IMR-90 (cell line): ENCODE data around the gene ANO1. TPM values are rescaled to one million over a fixed set of nuclear protein-coding genes. Genes with fewer than 3 reads are reported as not detected.

ENCODE experiments used
- ATAC-seq: fragments of 200-7000 bp; cut with Tn5 transposase; 2 replicates; pipeline ENCODE4 v1.9.1; 2020; ENCODE audit warnings: low read depth, mild to moderate bottlenecking, moderate library complexity
- BruUV-seq: library from RNA; stranded (reverse); fragments of 400-500 nt; replicated peaks from 2 replicates; lab custom pipeline; 2021; lab: Mats Ljungman, UMichigan
- CTCF ChIA-PET: fragments of 300-600 bp; formaldehyde crosslinking; extraction: SDS; loops from one replicate; lab custom pipeline; 2021; ENCODE audit warnings: antibody characterized with exemption; lab: Yijun Ruan, JAX
- POLR2A ChIA-PET: fragments of 300-600 bp; sonication (Branson Sonifier 250); formaldehyde crosslinking; loops from one replicate; lab custom pipeline; 2022; ENCODE audit warnings: antibody characterized with exemption; ENCODE audit not compliant: unreplicated experiment; lab: Charles Lee
- DNase-seq: peaks from one replicate; pipeline ENCODE4 v3.0.0; 2013
- H2AFZ ChIP-seq: replicated peaks from 2 replicates; pipeline ENCODE3; 2013; ENCODE audit warnings: low read length, mild to moderate bottlenecking; ENCODE audit not compliant: poor library complexity
- H2AK5ac ChIP-seq: 2 replicates; pipeline ENCODE4 v1.6.1; 2013; ENCODE audit warnings: low read depth, low read length, inconsistent platforms
- H2AK9ac ChIP-seq: replicated peaks from 2 replicates; pipeline ENCODE3; 2013; ENCODE audit warnings: mild to moderate bottlenecking, low read depth, low read length, moderate library complexity; ENCODE audit not compliant: poor library complexity
- H2BK120ac ChIP-seq: 2 replicates; pipeline ENCODE4 v1.6.1; 2013; ENCODE audit warnings: low read depth, low read length, inconsistent platforms
- H2BK15ac ChIP-seq: 3 replicates; pipeline ENCODE4 v1.6.1; 2013; ENCODE audit warnings: low read depth, low read length, inconsistent platforms
- H2BK20ac ChIP-seq: 2 replicates; pipeline ENCODE4 v1.6.1; 2013; ENCODE audit warnings: low read depth, mild to moderate bottlenecking, inconsistent platforms, low read length, moderate library complexity
- H2BK5ac ChIP-seq: 2 replicates; pipeline ENCODE4 v1.6.1; 2013; ENCODE audit warnings: mild to moderate bottlenecking, low read depth, low read length, inconsistent platforms; ENCODE audit not compliant: poor library complexity, severe bottlenecking
- H3K14ac ChIP-seq: replicated peaks from 2 replicates; pipeline ENCODE4 v1.6.1; 2013; ENCODE audit warnings: low read depth, low read length, inconsistent platforms
- H3K18ac ChIP-seq: 2 replicates; pipeline ENCODE4 v1.6.1; 2013; ENCODE audit warnings: low read depth, low read length, control low read depth
- H3K23ac ChIP-seq: 2 replicates; pipeline ENCODE4 v1.6.1; 2013; ENCODE audit warnings: low read depth, low read length, inconsistent platforms
- H3K27ac ChIP-seq: 2 replicates; pipeline ENCODE4 v1.5.1; 2013; ENCODE audit warnings: mild to moderate bottlenecking, control low read depth, low read length; ENCODE audit not compliant: insufficient read depth
- H3K27me3 ChIP-seq: 2 replicates; pipeline ENCODE4 v1.6.1; 2013; ENCODE audit warnings: low read length; ENCODE audit not compliant: control insufficient read depth, insufficient read depth
- H3K36me3 ChIP-seq: 2 replicates; pipeline ENCODE4 v1.6.1; 2013; ENCODE audit warnings: low read length, mixed read lengths; ENCODE audit not compliant: control insufficient read depth, insufficient read depth
- H3K4ac ChIP-seq: 2 replicates; pipeline ENCODE4 v1.6.1; 2013; ENCODE audit warnings: low read depth, low read length, inconsistent platforms
- H3K4me1 ChIP-seq: 2 replicates; pipeline ENCODE4 v1.6.1; 2013; ENCODE audit warnings: low read length, mixed read lengths; ENCODE audit not compliant: control insufficient read depth, insufficient read depth
- H3K4me2 ChIP-seq: 2 replicates; pipeline ENCODE4 v1.6.1; 2013; ENCODE audit warnings: low read depth, mild to moderate bottlenecking, control low read depth, low read length, moderate library complexity
- H3K4me3 ChIP-seq: 2 replicates; pipeline ENCODE4 v1.5.1; 2013; ENCODE audit warnings: low read depth, mild to moderate bottlenecking, control low read depth, low read length, moderate library complexity; ENCODE audit not compliant: insufficient read depth
- H3K56ac ChIP-seq: 2 replicates; pipeline ENCODE4 v1.6.1; 2013; ENCODE audit warnings: low read length, inconsistent platforms; ENCODE audit not compliant: insufficient read depth; ENCODE audit errors: extremely low read depth
- H3K79me1 ChIP-seq, 2 experiments: 2 replicates each; pipeline ENCODE4 v1.6.1; 2013; ENCODE audit warnings: low read length in 2 of 2, inconsistent platforms in 1 of 2, low read depth in 1 of 2
- H3K9ac ChIP-seq: 2 replicates; pipeline ENCODE4 v1.6.1; 2013; ENCODE audit warnings: low read depth, low read length, control low read depth
- H3K9me1 ChIP-seq: 2 replicates; pipeline ENCODE4 v1.6.1; 2013; ENCODE audit warnings: low read length, inconsistent platforms; ENCODE audit not compliant: insufficient read depth
- H3K9me3 ChIP-seq: 2 replicates; pipeline ENCODE4 v1.6.1; 2013; ENCODE audit warnings: low read length; ENCODE audit not compliant: control insufficient read depth, insufficient read depth
- H4K20me1 ChIP-seq: 2 replicates; pipeline ENCODE4 v1.6.1; 2013; ENCODE audit warnings: low read length, inconsistent platforms; ENCODE audit not compliant: insufficient read depth
- H4K5ac ChIP-seq: 2 replicates; pipeline ENCODE4 v1.6.1; 2013; ENCODE audit warnings: mild to moderate bottlenecking, low read depth, low read length, control low read depth
- H4K8ac ChIP-seq, 2 experiments: 2 replicates each; pipeline ENCODE4 v1.6.1; 2013; ENCODE audit warnings: low read depth in 2 of 2, low read length in 2 of 2, control low read depth in 1 of 2, inconsistent platforms in 1 of 2
- H4K91ac ChIP-seq: 2 replicates; pipeline ENCODE4 v1.6.1; 2013; ENCODE audit warnings: low read depth, low read length, inconsistent platforms; ENCODE audit not compliant: insufficient read depth
- BHLHE40 ChIP-seq: fragments of 150-350 bp; IDR thresholded peaks from 2 replicates; pipeline ENCODE4 v1.6.1; 2016; ENCODE audit warnings: mild to moderate bottlenecking, low read depth, low read length
- CEBPB ChIP-seq: IDR thresholded peaks from 2 replicates; pipeline ENCODE4 v1.6.1; 2012; ENCODE audit warnings: low read depth, low read length, improper control_type of control experiment
- MXI1 ChIP-seq: IDR thresholded peaks from 2 replicates; pipeline ENCODE4 v1.6.1; 2012; ENCODE audit warnings: low read depth, mild to moderate bottlenecking, low read length, moderate library complexity, borderline replicate concordance
- POLR2A ChIP-seq: IDR thresholded peaks from 2 replicates; pipeline ENCODE4 v1.6.1; 2012; ENCODE audit warnings: mild to moderate bottlenecking, low read depth, low read length
- RAD21 ChIP-seq: IDR thresholded peaks from 2 replicates; pipeline ENCODE4 v1.6.1; 2012; ENCODE audit warnings: low read length, improper control_type of control experiment
- RCOR1 ChIP-seq: IDR thresholded peaks from 2 replicates; pipeline ENCODE4 v1.6.1; 2012; ENCODE audit warnings: mild to moderate bottlenecking, low read length, improper control_type of control experiment; ENCODE audit not compliant: insufficient replicate concordance
- SMC3 ChIP-seq: fragments of 150-350 bp; IDR thresholded peaks from 2 replicates; pipeline ENCODE4 v1.6.1; 2016; ENCODE audit warnings: low read depth, mild to moderate bottlenecking, antibody characterized with exemption, low read length, moderate library complexity
- WGBS, 2 experiments: methylation state at CpG; one replicate each; pipeline versions ENCODE4 v1.1.5 to v1.1.7; 2013; ENCODE audit warnings: missing lambda C conversion rate in 2 of 2; ENCODE audit not compliant: insufficient read length in 1 of 2; ENCODE audit errors: extremely low coverage in 2 of 2; 5-methylcytosine and 5-hydroxymethylcytosine counted together
- dilution Hi-C: fragments of 300-500 bp; cut with HindIII; formaldehyde crosslinking; loops from one replicate; pipeline ENCODE4 v1.14.3; 2018; ENCODE audit warnings: low sequenced_read_pairs; ENCODE audit not compliant: unreplicated experiment
- in situ Hi-C: fragments of 300-500 bp; cut with MboI; formaldehyde crosslinking; loops from 3 replicates; pipeline ENCODE4 v1.14.3; 2019; ENCODE audit warnings: low sequenced_read_pairs, inconsistent platforms, mixed read lengths
- intact Hi-C: fragments of 100-400 bp; cut with micrococcal nuclease; formaldehyde crosslinking; loops from 2 replicates; pipeline ENCODE4 v1.10.0; 2022
- polyA plus RNA-seq, 3 experiments: library from polyadenylated mRNA; depleted of rRNA; stranded (reverse); fragments of >200 nt; gene quantifications; 2 replicates each; pipeline ENCODE4 v1.2.3, GENCODE V29; 2012; ENCODE audit warnings: low replicate concordance in 1 of 3
- total RNA-seq: library from RNA; depleted of rRNA; stranded (reverse); fragments of >200 nt; gene quantifications from 2 replicates; pipeline ENCODE4 v1.2.3, GENCODE V29; 2012
- TF ChIP-seq, protein P1 (sequence below): conservative IDR thresholded peaks from 2 replicates; pipeline ENCODE4 v1.5.1; 2012; ENCODE audit warnings: mild to moderate bottlenecking, low read depth, low read length, improper control_type of control experiment
- TF ChIP-seq, protein P2 (sequence below): fragments of 150-350 bp; IDR thresholded peaks from 2 replicates; pipeline ENCODE4 v1.6.1; 2017; ENCODE audit warnings: mild to moderate bottlenecking, antibody characterized with exemption, low read length, low read depth

The ANO1 gene
- total and polyA plus RNA-seq, 2 of the 4 experiments (the other 2 are of a cell fraction): 4.1 to 10.7 TPM

DNA sequence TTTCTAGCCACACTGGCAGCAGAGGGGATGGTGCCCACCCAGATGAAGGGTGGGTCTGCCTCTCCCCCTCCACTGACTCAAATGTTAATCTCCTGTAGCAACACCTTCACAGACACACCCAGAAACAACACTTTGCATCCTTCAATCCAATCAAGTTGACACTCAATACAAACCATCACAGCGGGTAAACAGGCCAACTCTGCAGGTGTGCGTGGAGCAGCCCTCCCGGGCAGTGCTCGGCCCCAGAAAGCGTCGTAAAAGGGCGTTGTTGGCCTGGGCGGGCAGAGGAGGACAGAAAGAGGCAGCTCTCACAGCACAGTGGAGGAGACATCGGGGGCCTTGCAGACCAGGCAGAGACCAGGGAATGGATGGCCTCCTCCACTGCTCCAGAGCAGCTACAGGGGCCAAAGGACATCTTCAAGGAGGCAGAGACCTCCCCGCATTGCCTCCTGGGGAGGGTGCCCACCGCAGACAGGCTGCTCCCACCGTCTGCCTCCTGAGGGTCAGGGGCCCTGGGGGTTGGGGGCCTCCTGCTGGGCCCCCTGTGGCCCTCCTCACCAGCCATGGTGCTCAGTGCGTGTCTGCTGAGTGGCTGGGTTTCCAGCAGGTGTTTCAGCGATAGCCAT lies 68.9 kb downstream of the ANO1 start:
- H2BK20ac ChIP-seq: no peak overlapping the region
- 52% methylated on average over 5 of the region's 14 CpGs; no CpG with 5 or more reads in 1 of the 2 experiments for WGBS, 2 experiments
- H4K5ac ChIP-seq: no peak overlapping the region
- intact Hi-C loops (no loop called here), dilution Hi-C loops (no loop called here), in situ Hi-C loops (no loop called here)
- no peak overlapping the region for H3K23ac ChIP-seq
- BruUV-seq: no TSS peak
- H3K4ac ChIP-seq: no peak overlapping the region
- no peak overlapping the region for H2AK9ac ChIP-seq
- H4K91ac ChIP-seq: no peak overlapping the region
- H3K9me3 ChIP-seq: no peaks in the 10 kb centered on the region
- no peak overlapping the region for H3K27ac ChIP-seq
- H3K4me3 ChIP-seq: no peak overlapping the region
- ChIA-PET POLR2A (no interaction called here), CTCF (no interaction called here)
- H3K4me2 ChIP-seq: no peak overlapping the region
- no peak overlapping the region for H3K14ac ChIP-seq
- H2AK5ac ChIP-seq: no peak overlapping the region
- H3K9me1 ChIP-seq: no peaks in the 10 kb centered on the region; the same call in 1 of the 2 replicates
- DNase-seq: no peak
- no peaks in the 10 kb centered on the region for H4K20me1 ChIP-seq
- H4K8ac ChIP-seq: no peak overlapping the region
- no peak for TF ChIP-seq SMC3
- TF ChIP-seq, protein P1, sequence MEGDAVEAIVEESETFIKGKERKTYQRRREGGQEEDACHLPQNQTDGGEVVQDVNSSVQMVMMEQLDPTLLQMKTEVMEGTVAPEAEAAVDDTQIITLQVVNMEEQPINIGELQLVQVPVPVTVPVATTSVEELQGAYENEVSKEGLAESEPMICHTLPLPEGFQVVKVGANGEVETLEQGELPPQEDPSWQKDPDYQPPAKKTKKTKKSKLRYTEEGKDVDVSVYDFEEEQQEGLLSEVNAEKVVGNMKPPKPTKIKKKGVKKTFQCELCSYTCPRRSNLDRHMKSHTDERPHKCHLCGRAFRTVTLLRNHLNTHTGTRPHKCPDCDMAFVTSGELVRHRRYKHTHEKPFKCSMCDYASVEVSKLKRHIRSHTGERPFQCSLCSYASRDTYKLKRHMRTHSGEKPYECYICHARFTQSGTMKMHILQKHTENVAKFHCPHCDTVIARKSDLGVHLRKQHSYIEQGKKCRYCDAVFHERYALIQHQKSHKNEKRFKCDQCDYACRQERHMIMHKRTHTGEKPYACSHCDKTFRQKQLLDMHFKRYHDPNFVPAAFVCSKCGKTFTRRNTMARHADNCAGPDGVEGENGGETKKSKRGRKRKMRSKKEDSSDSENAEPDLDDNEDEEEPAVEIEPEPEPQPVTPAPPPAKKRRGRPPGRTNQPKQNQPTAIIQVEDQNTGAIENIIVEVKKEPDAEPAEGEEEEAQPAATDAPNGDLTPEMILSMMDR: no peak
- TF ChIP-seq, protein P2, sequence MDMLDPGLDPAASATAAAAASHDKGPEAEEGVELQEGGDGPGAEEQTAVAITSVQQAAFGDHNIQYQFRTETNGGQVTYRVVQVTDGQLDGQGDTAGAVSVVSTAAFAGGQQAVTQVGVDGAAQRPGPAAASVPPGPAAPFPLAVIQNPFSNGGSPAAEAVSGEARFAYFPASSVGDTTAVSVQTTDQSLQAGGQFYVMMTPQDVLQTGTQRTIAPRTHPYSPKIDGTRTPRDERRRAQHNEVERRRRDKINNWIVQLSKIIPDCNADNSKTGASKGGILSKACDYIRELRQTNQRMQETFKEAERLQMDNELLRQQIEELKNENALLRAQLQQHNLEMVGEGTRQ: no peak
- no peak for TF ChIP-seq RAD21
- no peak for TF ChIP-seq CEBPB
- TF ChIP-seq MXI1: no peak
- no peak for TF ChIP-seq RCOR1
- TF ChIP-seq BHLHE40: no peak
- no peak for TF ChIP-seq POLR2A
- no peak overlapping the region for H3K18ac ChIP-seq
- H3K56ac ChIP-seq: no peak overlapping the region
- H3K9ac ChIP-seq: no peak overlapping the region
- H3K4me1 ChIP-seq: peaks cover 4% of the 10 kb centered on the region
- no peak overlapping the region for H2AFZ ChIP-seq
- H2BK15ac ChIP-seq: no peak overlapping the region
- H2BK120ac ChIP-seq: no peak overlapping the region
- no peak overlapping the region for H2BK5ac ChIP-seq
- ATAC-seq: no peak
- no peaks in the 10 kb centered on the region for H3K79me1 ChIP-seq
- no peaks in the 10 kb centered on the region for H3K27me3 ChIP-seq
- no peaks in the 10 kb centered on the region; the same call in 1 of the 2 replicates for H3K36me3 ChIP-seq
